ENCODE data around the gene WARS2.
A peak's percentile ranks its signal among the peaks of the same experiment; 100 is the strongest.

The WARS2 gene

GRCh38 chr1:119139403-119139802, 1.1 kb downstream of the WARS2 start:
- Histone ChIP-seq H2BK120ac (ENCODE audit: low read depth, low read length) (no peak overlapping the region), H4K91ac (ENCODE audit: low read depth, low read length, poor library complexity) (no peak overlapping the region), H3K4me1 (ENCODE audit: control insufficient read depth in 2 of 2, insufficient read depth in 1 of 2, low read depth in 1 of 2, low read length in 2 of 2) (peaks cover 0 to 3% of the 10 kb centered on the region in 2 donors), H3K18ac (ENCODE audit: low read length) (no peak overlapping the region), H2AK5ac (ENCODE audit: low read depth, low read length) (no peak overlapping the region), H3K27ac (replicated peaks; ENCODE audit: low read length) (no peak overlapping the region), H3K27me3 (ENCODE audit: control insufficient read depth in 3 of 3, insufficient read depth in 3 of 3, low read depth in 1 of 3, low read length in 3 of 3) (no peaks in the 10 kb centered on the region), H2BK15ac (ENCODE audit: low read length) (no peak overlapping the region), H4K8ac (ENCODE audit: low read depth, low read length) (no peak overlapping the region), H3K79me1 (ENCODE audit: low read depth, low read length) (no peaks in the 10 kb centered on the region), H3K4me2 (ENCODE audit: insufficient read depth, low read length, poor library complexity, severe bottlenecking) (peak overlapping the region; percentile 68), H2BK12ac (ENCODE audit: low read length) (no peak overlapping the region), H2BK5ac (ENCODE audit: low read length) (no peak overlapping the region), H3K9me3 (replicated peaks in 1 of 2; ENCODE audit: control insufficient read depth in 2 of 2, insufficient read depth in 1 of 2, low read depth in 1 of 2, low read length in 2 of 2) (no peaks in the 10 kb centered on the region), H3K4ac (ENCODE audit: low read length) (no peak overlapping the region), H3K9ac (ENCODE audit: low read depth, low read length, poor library complexity) (no peak overlapping the region), H2AFZ (ENCODE audit: low read length) (peak overlapping the region; percentile 89), H3K14ac (ENCODE audit: low read length) (no peak overlapping the region), H3K36me3 (replicated peaks in 1 of 2; ENCODE audit: control insufficient read depth in 2 of 2, insufficient read depth in 2 of 2, low read length in 2 of 2) (no peaks in the 10 kb centered on the region), H3K4me3 (ENCODE audit: low read length in 2 of 2) (peak overlapping the region in 1 of 2 donors; percentile 57), H3K23ac (ENCODE audit: low read depth, low read length, poor library complexity) (no peak overlapping the region)
- no CpG with 5 or more reads among the region's 5 CpGs for WGBS, 2 donors (ENCODE audit: extremely low coverage in 2 of 2, insufficient read length in 2 of 2, insufficient replicate concordance in 1 of 2)
- no peak for DNase-seq (ENCODE audit: low spot score)

- no peak overlapping the region for H3K9ac ChIP-seq (ENCODE audit: low read depth, low read length, poor library complexity)
- H3K18ac ChIP-seq (ENCODE audit: low read length), result no peak overlapping the region
- no peak overlapping the region for H2BK120ac ChIP-seq (ENCODE audit: low read depth, low read length)
- H3K14ac ChIP-seq (ENCODE audit: low read length), result no peak overlapping the region
- H3K4ac ChIP-seq (ENCODE audit: low read length), result no peak overlapping the region
- H3K27ac ChIP-seq (replicated peaks; ENCODE audit: low read length), result no peak overlapping the region
- H3K4me3 ChIP-seq (ENCODE audit: low read length in 2 of 2), result no peak overlapping the region
- no peak overlapping the region for H4K91ac ChIP-seq (ENCODE audit: low read depth, low read length, poor library complexity)
- no peaks in the 10 kb centered on the region for H3K27me3 ChIP-seq (ENCODE audit: control insufficient read depth in 3 of 3, insufficient read depth in 3 of 3, low read depth in 1 of 3, low read length in 3 of 3)
- no peak overlapping the region for H2AFZ ChIP-seq (ENCODE audit: low read length)
- H3K23ac ChIP-seq (ENCODE audit: low read depth, low read length, poor library complexity), result no peak overlapping the region
- no peak overlapping the region for H2BK15ac ChIP-seq (ENCODE audit: low read length)
- H4K8ac ChIP-seq (ENCODE audit: low read depth, low read length), result no peak overlapping the region
- no peak overlapping the region for H2AK5ac ChIP-seq (ENCODE audit: low read depth, low read length)
- WGBS, 2 donors (ENCODE audit: extremely low coverage in 2 of 2, insufficient read length in 2 of 2, insufficient replicate concordance in 1 of 2), result no CpG with 5 or more reads among the region's 3 CpGs
- no peak overlapping the region for H3K4me2 ChIP-seq (ENCODE audit: insufficient read depth, low read length, poor library complexity, severe bottlenecking)
- H3K36me3 ChIP-seq (replicated peaks in 1 of 2; ENCODE audit: control insufficient read depth in 2 of 2, insufficient read depth in 2 of 2, low read length in 2 of 2), result no peaks in the 10 kb centered on the region
- DNase-seq (ENCODE audit: low spot score), result no peak
- H2BK5ac ChIP-seq (ENCODE audit: low read length), result no peak overlapping the region
- no peaks in the 10 kb centered on the region for H3K79me1 ChIP-seq (ENCODE audit: low read depth, low read length)
- H3K4me1 ChIP-seq (ENCODE audit: control insufficient read depth in 2 of 2, insufficient read depth in 1 of 2, low read depth in 1 of 2, low read length in 2 of 2), result peaks cover 0 to 3% of the 10 kb centered on the region in 2 donors
- no peaks in the 10 kb centered on the region for H3K9me3 ChIP-seq (replicated peaks in 1 of 2; ENCODE audit: control insufficient read depth in 2 of 2, insufficient read depth in 1 of 2, low read depth in 1 of 2, low read length in 2 of 2)
- no peak overlapping the region for H2BK12ac ChIP-seq (ENCODE audit: low read length)
These were observed 4.1 kb downstream of the WARS2 start for GRCh38 chr1:119136401-119136800.

GRCh38 chr1:119133987-119134386, 6.5 kb downstream of the WARS2 start:
- Histone ChIP-seq H3K4me2 (ENCODE audit: insufficient read depth, low read length, poor library complexity, severe bottlenecking) (no peak overlapping the region), H3K36me3 (replicated peaks in 1 of 2; ENCODE audit: control insufficient read depth in 2 of 2, insufficient read depth in 2 of 2, low read length in 2 of 2) (no peaks in the 10 kb centered on the region), H2AK5ac (ENCODE audit: low read depth, low read length) (no peak overlapping the region), H3K79me1 (ENCODE audit: low read depth, low read length) (no peaks in the 10 kb centered on the region), H3K14ac (ENCODE audit: low read length) (no peak overlapping the region), H4K91ac (ENCODE audit: low read depth, low read length, poor library complexity) (no peak overlapping the region), H4K8ac (ENCODE audit: low read depth, low read length) (no peak overlapping the region), H3K9ac (ENCODE audit: low read depth, low read length, poor library complexity) (no peak overlapping the region), H3K9me3 (replicated peaks in 1 of 2; ENCODE audit: control insufficient read depth in 2 of 2, insufficient read depth in 1 of 2, low read depth in 1 of 2, low read length in 2 of 2) (no peaks in the 10 kb centered on the region), H3K4me3 (ENCODE audit: low read length in 2 of 2) (no peak overlapping the region), H3K23ac (ENCODE audit: low read depth, low read length, poor library complexity) (no peak overlapping the region), H3K4me1 (ENCODE audit: control insufficient read depth in 2 of 2, insufficient read depth in 1 of 2, low read depth in 1 of 2, low read length in 2 of 2) (no peaks in the 10 kb centered on the region), H3K27ac (replicated peaks; ENCODE audit: low read length) (no peak overlapping the region), H2BK120ac (ENCODE audit: low read depth, low read length) (no peak overlapping the region), H3K18ac (ENCODE audit: low read length) (no peak overlapping the region), H2BK15ac (ENCODE audit: low read length) (no peak overlapping the region), H3K4ac (ENCODE audit: low read length) (no peak overlapping the region), H2AFZ (ENCODE audit: low read length) (no peak overlapping the region), H2BK12ac (ENCODE audit: low read length) (no peak overlapping the region), H2BK5ac (ENCODE audit: low read length) (no peak overlapping the region), H3K27me3 (ENCODE audit: control insufficient read depth in 3 of 3, insufficient read depth in 3 of 3, low read depth in 1 of 3, low read length in 3 of 3) (no peaks in the 10 kb centered on the region)
- no CpG with 5 or more reads among the region's 1 CpG for WGBS, 2 donors (ENCODE audit: extremely low coverage in 2 of 2, insufficient read length in 2 of 2, insufficient replicate concordance in 1 of 2)
- DNase-seq (ENCODE audit: low spot score), result no peak

GRCh38 chr1:119132179-119132578, 8.3 kb downstream of the WARS2 start:
- no peak overlapping the region for H2AFZ ChIP-seq (ENCODE audit: low read length)
- no peak overlapping the region for H4K91ac ChIP-seq (ENCODE audit: low read depth, low read length, poor library complexity)
- H3K36me3 ChIP-seq (replicated peaks in 1 of 2; ENCODE audit: control insufficient read depth in 2 of 2, insufficient read depth in 2 of 2, low read length in 2 of 2), result no peaks in the 10 kb centered on the region
- H3K27me3 ChIP-seq (ENCODE audit: control insufficient read depth in 3 of 3, insufficient read depth in 3 of 3, low read depth in 1 of 3, low read length in 3 of 3), result no peaks in the 10 kb centered on the region
- H3K79me1 ChIP-seq (ENCODE audit: low read depth, low read length), result no peaks in the 10 kb centered on the region
- no peak overlapping the region for H3K23ac ChIP-seq (ENCODE audit: low read depth, low read length, poor library complexity)
- H3K14ac ChIP-seq (ENCODE audit: low read length), result no peak overlapping the region
- no peak overlapping the region for H2BK120ac ChIP-seq (ENCODE audit: low read depth, low read length)
- H2BK15ac ChIP-seq (ENCODE audit: low read length), result no peak overlapping the region
- H3K27ac ChIP-seq (replicated peaks; ENCODE audit: low read length), result no peak overlapping the region
- no peak overlapping the region for H3K4me2 ChIP-seq (ENCODE audit: insufficient read depth, low read length, poor library complexity, severe bottlenecking)
- H3K9me3 ChIP-seq (replicated peaks in 1 of 2; ENCODE audit: control insufficient read depth in 2 of 2, insufficient read depth in 1 of 2, low read depth in 1 of 2, low read length in 2 of 2), result no peaks in the 10 kb centered on the region
- H3K4me1 ChIP-seq (ENCODE audit: control insufficient read depth in 2 of 2, insufficient read depth in 1 of 2, low read depth in 1 of 2, low read length in 2 of 2), result no peaks in the 10 kb centered on the region
- no CpG with 5 or more reads among the region's 3 CpGs for WGBS, 2 donors (ENCODE audit: extremely low coverage in 2 of 2, insufficient read length in 2 of 2, insufficient replicate concordance in 1 of 2)
- H3K18ac ChIP-seq (ENCODE audit: low read length), result no peak overlapping the region
- H2BK5ac ChIP-seq (ENCODE audit: low read length), result no peak overlapping the region
- no peak overlapping the region for H2BK12ac ChIP-seq (ENCODE audit: low read length)
- H3K4ac ChIP-seq (ENCODE audit: low read length), result no peak overlapping the region
- H4K8ac ChIP-seq (ENCODE audit: low read depth, low read length), result no peak overlapping the region
- no peak for DNase-seq (ENCODE audit: low spot score)
- H3K9ac ChIP-seq (ENCODE audit: low read depth, low read length, poor library complexity), result no peak overlapping the region
- H3K4me3 ChIP-seq (ENCODE audit: low read length in 2 of 2), result no peak overlapping the region
- H2AK5ac ChIP-seq (ENCODE audit: low read depth, low read length), result no peak overlapping the region

Data from neuronal stem cell (in vitro differentiated cells).